K562 (cell line): ENCODE measurements around the gene PSMC3IP. TPM values are rescaled to one million over a fixed set of nuclear protein-coding genes. Genes with fewer than 3 reads are reported as not detected.

Source experiments
- ATAC-seq: fragments of 200-7000 bp; cut with Tn5 transposase; 3 replicates; pipeline ENCODE4 v1.9.1; 2020; ENCODE audit warnings: moderate library complexity
- BruUV-seq: library from RNA; stranded (reverse); fragments of 400-500 nt; replicated peaks from 2 replicates; lab custom pipeline; 2021; lab: Mats Ljungman, UMichigan
- CTCF ChIA-PET: fragments of 300-600 bp; formaldehyde crosslinking; extraction: SDS; loops from one replicate; lab custom pipeline; 2021; ENCODE audit warnings: low intra/inter-chr PET ratio; lab: Yijun Ruan, JAX
- POLR2A ChIA-PET: fragments of 300-600, 350-650 bp; sonication (Branson Sonifier 250); formaldehyde crosslinking; extraction: SDS; loops from one replicate; lab custom pipeline; 2021; ENCODE audit warnings: antibody characterized with exemption, inconsistent platforms; lab: Yijun Ruan, JAX
- DNase-seq, 4 experiments: peaks; one replicate each; pipeline versions ENCODE4 v3.0.0 to v3.0.0-alpha.2; 2011 to 2018; ENCODE audit warnings: low spot score in 3 of 4, mixed read lengths in 3 of 4; ENCODE audit errors: extremely low read depth in 1 of 4
- FAIRE-seq: peaks from 2 replicates; lab custom pipeline; 2011; peaks lifted over from hg19 to GRCh38; lab: Jason Lieb, UNC
- H2AFZ ChIP-seq: 2 replicates; pipeline ENCODE4 v1.6.0; 2011; ENCODE audit warnings: low read depth, low read length, control low read depth, inconsistent platforms
- H3K27ac ChIP-seq: fragments of 200-600 bp; 3 replicates; pipeline ENCODE4 v1.8.0; 2011; ENCODE audit warnings: low read depth, mild to moderate bottlenecking, control low read depth, inconsistent platforms, low read length, moderate library complexity, mixed read lengths; ENCODE audit errors: extremely low read depth
- H3K27me3 ChIP-seq, 2 experiments: fragments of 300-600 bp in 1 of 2; 2 replicates in 1 of 2; 3 replicates in 1 of 2; pipeline versions ENCODE4 v1.6.0 to v1.8.0; 2011; ENCODE audit warnings: inconsistent platforms in 2 of 2, low read length in 2 of 2, mild to moderate bottlenecking in 1 of 2, mixed read lengths in 1 of 2, moderate library complexity in 1 of 2; ENCODE audit not compliant: control insufficient read depth in 2 of 2, insufficient read depth in 2 of 2
- H3K36me3 ChIP-seq: fragments of 300-600 bp; 3 replicates; pipeline ENCODE4 v1.8.0; 2011; ENCODE audit warnings: mild to moderate bottlenecking, low read length, inconsistent platforms; ENCODE audit not compliant: control insufficient read depth, insufficient read depth
- H3K4me1 ChIP-seq, 2 experiments: fragments of 200-600 bp in 1 of 2; replicated peaks in 1 of 2; 2 replicates in 1 of 2; 3 replicates in 1 of 2; pipeline versions ENCODE4 v1.5.1 to v1.8.0; 2011; ENCODE audit warnings: inconsistent platforms in 2 of 2, low read length in 2 of 2, mild to moderate bottlenecking in 1 of 2, mixed read lengths in 1 of 2, moderate library complexity in 1 of 2; ENCODE audit not compliant: control insufficient read depth in 2 of 2, insufficient read depth in 2 of 2
- H3K4me2 ChIP-seq: 2 replicates; pipeline ENCODE4 v1.6.1; 2011; ENCODE audit warnings: low read length, control low read depth, inconsistent platforms, mixed read lengths; ENCODE audit not compliant: insufficient read depth
- H3K4me3 ChIP-seq: fragments of 200-600 bp; sonication (generic), shearing (Covaris generic); 2 replicates; pipeline ENCODE4 v1.5.1; 2016; ENCODE audit warnings: control low read depth, inconsistent platforms
- H3K79me2 ChIP-seq: fragments of 200-600 bp; 3 replicates; pipeline ENCODE4 v1.8.0; 2011; ENCODE audit warnings: low read length, inconsistent platforms; ENCODE audit not compliant: control insufficient read depth, insufficient read depth
- H3K9ac ChIP-seq, 2 experiments: 2 replicates each; pipeline versions ENCODE4 v1.6.0 to v1.6.1; 2011; ENCODE audit warnings: low read depth in 2 of 2, low read length in 2 of 2, control low read depth in 1 of 2, inconsistent platforms in 1 of 2, mild to moderate bottlenecking in 1 of 2, mixed read lengths in 1 of 2; ENCODE audit not compliant: insufficient read depth in 1 of 2
- H3K9me1 ChIP-seq: one replicate; pipeline ENCODE4 v1.6.0; 2011; ENCODE audit warnings: inconsistent platforms, mild to moderate bottlenecking, low read length, moderate library complexity; ENCODE audit not compliant: control insufficient read depth, insufficient read depth
- H3K9me3 ChIP-seq: replicated peaks from 2 replicates; pipeline ENCODE4 v1.5.1; 2011; ENCODE audit warnings: low read depth, low read length, inconsistent platforms; ENCODE audit not compliant: control insufficient read depth, insufficient read depth
- H4K20me1 ChIP-seq: replicated peaks from 2 replicates; pipeline ENCODE4 v1.6.1; 2011; ENCODE audit warnings: low read length, inconsistent platforms, mixed read lengths; ENCODE audit not compliant: control insufficient read depth, insufficient read depth
- CBFA2T2 ChIP-seq: fragments of 450-650 bp; conservative IDR thresholded peaks from 2 replicates; pipeline ENCODE4 v1.6.1; 2017; ENCODE audit warnings: mild to moderate bottlenecking
- FOXK1 ChIP-seq: sonication (generic); formaldehyde crosslinking; IDR thresholded peaks from 2 replicates; pipeline ENCODE4 v1.8.0; 2022; ENCODE audit warnings: missing genetic modification reagents, mild to moderate bottlenecking, borderline replicate concordance
- WGBS: fragments of 100-300 bp; shearing (Covaris generic); methylation state at CpG from one replicate; pipeline ENCODE4 v1.1.6; 2016; ENCODE audit warnings: low coverage, mixed read lengths; ENCODE audit not compliant: insufficient coverage; ENCODE audit errors: missing lambda C conversion rate; 5-methylcytosine and 5-hydroxymethylcytosine counted together
- in situ Hi-C: fragments of 300-500 bp; cut with MboI; formaldehyde crosslinking; loops from 4 replicates; pipeline ENCODE4 v1.15.0; 2018; ENCODE audit warnings: inconsistent platforms, mixed read lengths
- intact Hi-C: fragments of 100-400 bp; cut with micrococcal nuclease; formaldehyde crosslinking; loops from 2 replicates; pipeline ENCODE4 v1.14.2; 2022
- polyA plus RNA-seq, 8 experiments: library from polyadenylated mRNA; depleted of rRNA in 4 of 8; stranded (reverse) in 5 of 8; unstranded in 3 of 8; fragments of >200 nt; fragmentation: Nextera tagmentation in 2 of 8; fragmentation: Illumina TruSeq in 1 of 8; extraction: Ambion mirVana in 2 of 8; extraction: Trizol in 1 of 8; gene quantifications; 2 replicates each; pipeline versions ENCODE4 v1.2.1 to v1.2.3, GENCODE V29; 2011 to 2014; ENCODE audit warnings: inconsistent platforms in 1 of 8, missing spikeins in 1 of 8
- total RNA-seq, 7 experiments: library from RNA; depleted of rRNA in 6 of 7; stranded (reverse); fragments of >200 nt in 6 of 7; fragmentation: Illumina TruSeq in 2 of 7; extraction: Trizol in 2 of 7; gene quantifications; 2 replicates each; pipeline versions ENCODE4 v1.2.1 to v1.2.3, GENCODE V29; 2011 to 2021; ENCODE audit warnings: low replicate concordance in 1 of 7
- TF ChIP-seq, protein P1 (sequence below), 2 experiments: fragments of 450-650 bp; IDR thresholded peaks; 2 replicates each; pipeline ENCODE4 v1.6.1; 2016; ENCODE audit warnings: mild to moderate bottlenecking in 2 of 2, borderline replicate concordance in 1 of 2, low read depth in 1 of 2, moderate library complexity in 1 of 2
- TF ChIP-seq, protein P2 (sequence below): fragments of 200-800 bp; sonication (Bioruptor generic); IDR thresholded peaks from 2 replicates; pipeline ENCODE4 v1.6.1; 2016; ENCODE audit warnings: missing genetic modification characterization, missing compliant biosample characterization

PSMC3IP gene
- total and polyA plus RNA-seq, 9 of the 15 experiments (the other 6 are each of a cell fraction or from before 2014, with no cell fraction given), result 13.8 to 65.6 (median 32.8) TPM

- H3K4me1 ChIP-seq, result peaks cover 16 to 18% of the 10 kb centered on the region in 2 experiments; a peak in 4 of 5 replicates
- in situ Hi-C loops, result no loop called here
- H3K36me3 ChIP-seq, result peaks cover 30% of the 10 kb centered on the region
- peak overlapping the region; percentile 84 for H3K27ac ChIP-seq
- peak overlapping the region; percentile 95 for H3K4me3 ChIP-seq
- intact Hi-C loops, result loop anchor here (5.0 kb wide), 1 partner anchor 69 kb away; the partner anchor contains the start of gene PLEKHH3
- TSS peak; percentile 67 for BruUV-seq
- POLR2A ChIA-PET, result interaction anchor here (0.6 to 2.8 kb wide), 19 partner anchors 9 to 240 kb away, joined by 3 to 31 read pairs (median 4); partner anchors contain the start of gene PSMC3IP
- ATAC-seq, result peak; percentile 82
- peak; percentile 52 for FAIRE-seq
- peaks cover 64% of the 10 kb centered on the region for H3K79me2 ChIP-seq
- CTCF ChIA-PET, result interaction anchor here (0.6 to 1.1 kb wide), 3 partner anchors 16 to 72 kb away, joined by 3 to 4 read pairs (median 3); no protein-coding TSS in a partner anchor
- H3K4me2 ChIP-seq, result peak overlapping the region; percentile 97
- peak overlapping the region; percentile 94 for H2AFZ ChIP-seq
- DNase-seq, result peak in 1 of 4 experiments; percentile 34
- WGBS, result 0% methylated on average over 29 of the region's 30 CpGs
- H3K9ac ChIP-seq, result peak overlapping the region; percentile 92 to 94
- no peaks in the 10 kb centered on the region for H3K27me3 ChIP-seq
- H3K9me3 ChIP-seq, result no peaks in the 10 kb centered on the region
- H4K20me1 ChIP-seq, result peaks cover 3% of the 10 kb centered on the region; the same call in 1 of the 2 replicates
- no peaks in the 10 kb centered on the region for H3K9me1 ChIP-seq
- TF ChIP-seq, protein P1, sequence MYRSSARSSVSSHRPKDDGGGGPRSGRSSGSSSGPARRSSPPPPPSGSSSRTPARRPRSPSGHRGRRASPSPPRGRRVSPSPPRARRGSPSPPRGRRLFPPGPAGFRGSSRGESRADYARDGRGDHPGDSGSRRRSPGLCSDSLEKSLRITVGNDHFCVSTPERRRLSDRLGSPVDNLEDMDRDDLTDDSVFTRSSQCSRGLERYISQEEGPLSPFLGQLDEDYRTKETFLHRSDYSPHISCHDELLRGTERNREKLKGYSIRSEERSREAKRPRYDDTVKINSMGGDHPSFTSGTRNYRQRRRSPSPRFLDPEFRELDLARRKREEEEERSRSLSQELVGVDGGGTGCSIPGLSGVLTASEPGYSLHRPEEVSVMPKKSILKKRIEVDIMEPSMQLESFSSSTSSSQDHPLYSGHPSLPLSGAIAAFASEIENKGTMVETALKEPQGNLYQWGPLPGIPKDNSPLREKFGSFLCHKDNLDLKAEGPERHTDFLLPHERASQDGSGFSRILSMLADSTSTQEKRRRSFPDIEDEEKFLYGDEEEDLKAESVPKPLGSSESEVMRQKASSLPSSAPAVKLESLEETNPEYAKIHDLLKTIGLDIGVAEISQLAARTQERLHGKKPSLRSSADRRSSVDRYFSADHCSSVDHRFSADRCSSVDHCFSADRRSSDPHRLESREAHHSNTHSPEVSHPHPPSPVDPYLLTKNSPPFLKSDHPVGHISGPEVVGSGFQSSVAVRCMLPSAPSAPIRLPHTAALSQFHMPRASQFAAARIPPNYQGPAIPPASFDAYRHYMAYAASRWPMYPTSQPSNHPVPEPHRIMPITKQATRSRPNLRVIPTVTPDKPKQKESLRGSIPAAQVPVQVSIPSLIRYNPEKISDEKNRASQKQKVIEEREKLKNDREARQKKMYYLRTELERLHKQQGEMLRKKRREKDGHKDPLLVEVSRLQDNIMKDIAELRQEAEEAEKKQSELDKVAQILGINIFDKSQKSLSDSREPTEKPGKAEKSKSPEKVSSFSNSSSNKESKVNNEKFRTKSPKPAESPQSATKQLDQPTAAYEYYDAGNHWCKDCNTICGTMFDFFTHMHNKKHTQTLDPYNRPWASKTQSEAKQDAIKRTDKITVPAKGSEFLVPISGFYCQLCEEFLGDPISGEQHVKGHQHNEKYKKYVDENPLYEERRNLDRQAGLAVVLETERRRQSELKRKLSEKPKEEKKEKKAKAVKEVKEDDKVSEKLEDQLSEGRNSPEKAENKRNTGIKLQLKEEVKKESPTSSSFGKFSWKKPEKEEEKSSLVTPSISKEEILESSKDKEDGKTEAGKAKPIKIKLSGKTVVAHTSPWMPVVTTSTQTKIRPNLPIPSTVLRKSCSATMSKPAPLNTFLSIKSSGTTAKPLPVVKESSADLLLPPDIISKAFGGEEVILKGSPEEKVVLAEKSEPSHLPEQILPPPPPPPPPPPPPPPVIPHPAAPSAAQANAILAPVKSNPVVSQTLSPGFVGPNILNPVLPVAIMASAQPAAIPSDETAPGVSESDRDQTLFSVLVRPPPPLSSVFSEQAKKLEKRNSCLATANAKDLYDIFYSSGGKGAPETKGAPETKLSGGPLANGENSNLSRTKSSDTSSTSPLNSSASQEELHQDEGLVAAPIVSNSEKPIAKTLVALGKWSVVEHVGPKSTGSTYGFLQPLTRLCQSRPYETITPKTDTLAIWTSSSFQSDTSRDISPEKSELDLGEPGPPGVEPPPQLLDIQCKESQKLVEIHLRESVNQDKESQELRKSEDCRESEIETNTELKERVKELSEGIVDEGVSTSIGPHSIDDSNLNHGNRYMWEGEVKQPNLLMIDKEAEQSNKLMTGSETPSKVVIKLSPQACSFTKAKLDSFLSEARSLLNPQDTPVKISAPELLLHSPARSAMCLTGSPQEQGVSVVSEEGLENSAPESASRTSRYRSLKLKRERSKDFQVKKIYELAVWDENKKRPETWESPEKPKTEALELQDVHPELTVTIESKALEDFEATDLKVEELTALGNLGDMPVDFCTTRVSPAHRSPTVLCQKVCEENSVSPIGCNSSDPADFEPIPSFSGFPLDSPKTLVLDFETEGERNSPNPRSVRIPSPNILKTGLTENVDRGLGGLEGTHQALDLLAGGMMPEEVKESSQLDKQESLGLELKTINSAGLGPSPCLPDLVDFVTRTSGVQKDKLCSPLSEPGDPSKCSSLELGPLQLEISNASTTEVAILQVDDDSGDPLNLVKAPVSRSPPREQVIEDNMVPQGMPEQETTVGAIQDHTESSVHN (IDR thresholded peaks at IDR 0.05; ENCODE audit: borderline replicate concordance in 1 of 2, low read depth in 1 of 2), result no peak
- TF ChIP-seq FOXK1 (CRISPR knock-in tag) (0 out of 2 replicates have a peak, but pooled peaks have one; percentile 33), CBFA2T2 (no peak)
- TF ChIP-seq, protein P2, sequence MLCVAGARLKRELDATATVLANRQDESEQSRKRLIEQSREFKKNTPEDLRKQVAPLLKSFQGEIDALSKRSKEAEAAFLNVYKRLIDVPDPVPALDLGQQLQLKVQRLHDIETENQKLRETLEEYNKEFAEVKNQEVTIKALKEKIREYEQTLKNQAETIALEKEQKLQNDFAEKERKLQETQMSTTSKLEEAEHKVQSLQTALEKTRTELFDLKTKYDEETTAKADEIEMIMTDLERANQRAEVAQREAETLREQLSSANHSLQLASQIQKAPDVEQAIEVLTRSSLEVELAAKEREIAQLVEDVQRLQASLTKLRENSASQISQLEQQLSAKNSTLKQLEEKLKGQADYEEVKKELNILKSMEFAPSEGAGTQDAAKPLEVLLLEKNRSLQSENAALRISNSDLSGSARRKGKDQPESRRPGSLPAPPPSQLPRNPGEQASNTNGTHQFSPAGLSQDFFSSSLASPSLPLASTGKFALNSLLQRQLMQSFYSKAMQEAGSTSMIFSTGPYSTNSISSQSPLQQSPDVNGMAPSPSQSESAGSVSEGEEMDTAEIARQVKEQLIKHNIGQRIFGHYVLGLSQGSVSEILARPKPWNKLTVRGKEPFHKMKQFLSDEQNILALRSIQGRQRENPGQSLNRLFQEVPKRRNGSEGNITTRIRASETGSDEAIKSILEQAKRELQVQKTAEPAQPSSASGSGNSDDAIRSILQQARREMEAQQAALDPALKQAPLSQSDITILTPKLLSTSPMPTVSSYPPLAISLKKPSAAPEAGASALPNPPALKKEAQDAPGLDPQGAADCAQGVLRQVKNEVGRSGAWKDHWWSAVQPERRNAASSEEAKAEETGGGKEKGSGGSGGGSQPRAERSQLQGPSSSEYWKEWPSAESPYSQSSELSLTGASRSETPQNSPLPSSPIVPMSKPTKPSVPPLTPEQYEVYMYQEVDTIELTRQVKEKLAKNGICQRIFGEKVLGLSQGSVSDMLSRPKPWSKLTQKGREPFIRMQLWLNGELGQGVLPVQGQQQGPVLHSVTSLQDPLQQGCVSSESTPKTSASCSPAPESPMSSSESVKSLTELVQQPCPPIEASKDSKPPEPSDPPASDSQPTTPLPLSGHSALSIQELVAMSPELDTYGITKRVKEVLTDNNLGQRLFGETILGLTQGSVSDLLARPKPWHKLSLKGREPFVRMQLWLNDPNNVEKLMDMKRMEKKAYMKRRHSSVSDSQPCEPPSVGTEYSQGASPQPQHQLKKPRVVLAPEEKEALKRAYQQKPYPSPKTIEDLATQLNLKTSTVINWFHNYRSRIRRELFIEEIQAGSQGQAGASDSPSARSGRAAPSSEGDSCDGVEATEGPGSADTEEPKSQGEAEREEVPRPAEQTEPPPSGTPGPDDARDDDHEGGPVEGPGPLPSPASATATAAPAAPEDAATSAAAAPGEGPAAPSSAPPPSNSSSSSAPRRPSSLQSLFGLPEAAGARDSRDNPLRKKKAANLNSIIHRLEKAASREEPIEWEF (CRISPR knock-in tag), result no peak
Measured at GRCh38 chr17:42608305-42609181, 31.0 kb upstream of the PSMC3IP start.
